Measurements from ENCODE around the gene THTPA.
"Not testable (repeated sequence)": the region's sequence is repeated elsewhere in the genome, so short reads cannot be mapped to it uniquely, and the experiment has no call there.

Gene THTPA

GRCh38 chr14:23525611-23526010 is 30.5 kb upstream of the THTPA start:
- Mint-ChIP-seq H3K9me3 (no peaks in the 10 kb centered on the region), H3K27me3 (ENCODE audit: low read depth) (no peaks in the 10 kb centered on the region), H3K36me3 (ENCODE audit: low read depth) (no peaks in the 10 kb centered on the region), H3K4me3 (no peak overlapping the region), H3K27ac (no peak overlapping the region), H3K4me1 (ENCODE audit: low read depth) (peaks cover 4% of the 10 kb centered on the region)

DNA sequence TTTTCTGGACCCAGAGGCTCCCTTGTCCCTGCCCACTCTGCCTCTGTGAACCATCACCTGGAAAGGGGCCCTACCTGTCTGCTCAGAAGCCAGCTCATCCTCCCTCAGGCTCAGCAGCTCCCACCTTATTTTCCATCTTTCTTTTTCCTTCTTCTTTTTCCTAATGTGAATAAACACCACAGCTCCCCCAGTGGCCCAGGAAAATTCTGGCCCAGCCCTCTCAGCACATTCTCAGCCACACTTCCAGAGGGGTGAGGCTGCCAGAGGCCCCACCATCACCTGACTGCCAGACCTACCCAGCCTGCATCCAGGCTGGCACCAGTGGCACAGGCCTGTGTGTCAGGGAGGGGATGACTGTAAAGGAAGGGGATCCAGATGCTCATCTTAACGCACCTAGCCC is 27.5 kb upstream of the THTPA start:
- no peaks in the 10 kb centered on the region for H3K36me3 Mint-ChIP-seq (ENCODE audit: low read depth)
- H3K27ac Mint-ChIP-seq = no peak overlapping the region

GRCh38 chr14:23529016-23529415 is 27.1 kb upstream of the THTPA start:
- Mint-ChIP-seq H3K9me3 (no peaks in the 10 kb centered on the region), H3K27ac (no peak overlapping the region), H3K4me3 (no peak overlapping the region), H3K4me1 (ENCODE audit: low read depth) (peaks cover 9% of the 10 kb centered on the region), H3K36me3 (ENCODE audit: low read depth) (no peaks in the 10 kb centered on the region), H3K27me3 (ENCODE audit: low read depth) (no peaks in the 10 kb centered on the region)

More for the DNA sequence above, 27.5 kb upstream of the THTPA start:
- Mint-ChIP-seq H3K4me3 (no peak overlapping the region), H3K9me3 (no peaks in the 10 kb centered on the region), H3K27me3 (ENCODE audit: low read depth) (no peaks in the 10 kb centered on the region), H3K4me1 (ENCODE audit: low read depth) (peaks cover 9% of the 10 kb centered on the region)

DNA sequence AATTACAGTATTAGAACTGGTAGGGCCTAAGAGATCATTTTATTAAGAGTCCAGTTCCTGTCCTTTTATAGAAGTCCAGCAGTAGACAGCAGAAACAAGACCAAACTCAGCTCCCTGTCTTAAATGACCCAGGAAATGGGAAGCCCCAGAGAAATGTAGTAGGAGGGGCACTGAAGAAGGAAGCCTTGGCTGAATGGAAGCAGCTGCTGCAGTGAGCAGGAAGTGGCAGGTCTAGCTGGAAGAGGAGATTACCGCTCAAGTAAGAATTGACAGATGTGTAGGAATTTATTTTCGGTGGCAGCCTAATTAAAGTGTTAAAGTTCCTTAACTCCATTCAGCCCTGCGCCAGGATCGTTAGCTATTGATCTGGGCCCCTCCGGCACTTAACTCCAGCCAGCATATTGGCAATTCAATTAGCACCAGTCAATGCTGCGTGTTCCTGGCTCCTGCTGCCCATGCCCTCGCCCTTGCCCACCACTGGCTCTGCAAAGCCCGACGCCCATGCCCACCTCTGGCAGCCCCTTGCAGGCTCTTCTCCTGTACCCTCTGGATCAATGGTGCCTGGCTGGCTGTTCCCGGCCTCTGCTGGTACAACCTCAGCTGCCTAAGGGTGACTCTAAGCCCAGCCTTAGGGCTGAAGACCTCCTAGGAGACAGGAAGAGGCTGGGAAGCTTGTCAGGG is 25.6 kb upstream of the THTPA start:
- H3K27me3 Mint-ChIP-seq (ENCODE audit: low read depth) = no peaks in the 10 kb centered on the region
- H3K9me3 Mint-ChIP-seq = no peaks in the 10 kb centered on the region
- H3K36me3 Mint-ChIP-seq (ENCODE audit: low read depth) = no peaks in the 10 kb centered on the region
- H3K4me1 Mint-ChIP-seq (ENCODE audit: low read depth) = peaks cover 9% of the 10 kb centered on the region
- no peak overlapping the region for H3K27ac Mint-ChIP-seq
- H3K4me3 Mint-ChIP-seq = no peak overlapping the region

GRCh38 chr14:23531391-23531790 is 24.7 kb upstream of the THTPA start:
- H3K27me3 Mint-ChIP-seq (ENCODE audit: low read depth) = no peaks in the 10 kb centered on the region
- H3K4me3 Mint-ChIP-seq = no peak overlapping the region
- H3K27ac Mint-ChIP-seq = no peak overlapping the region
- peaks cover 9% of the 10 kb centered on the region for H3K4me1 Mint-ChIP-seq (ENCODE audit: low read depth)
- H3K9me3 Mint-ChIP-seq = no peaks in the 10 kb centered on the region
- H3K36me3 Mint-ChIP-seq (ENCODE audit: low read depth) = no peaks in the 10 kb centered on the region

DNA sequence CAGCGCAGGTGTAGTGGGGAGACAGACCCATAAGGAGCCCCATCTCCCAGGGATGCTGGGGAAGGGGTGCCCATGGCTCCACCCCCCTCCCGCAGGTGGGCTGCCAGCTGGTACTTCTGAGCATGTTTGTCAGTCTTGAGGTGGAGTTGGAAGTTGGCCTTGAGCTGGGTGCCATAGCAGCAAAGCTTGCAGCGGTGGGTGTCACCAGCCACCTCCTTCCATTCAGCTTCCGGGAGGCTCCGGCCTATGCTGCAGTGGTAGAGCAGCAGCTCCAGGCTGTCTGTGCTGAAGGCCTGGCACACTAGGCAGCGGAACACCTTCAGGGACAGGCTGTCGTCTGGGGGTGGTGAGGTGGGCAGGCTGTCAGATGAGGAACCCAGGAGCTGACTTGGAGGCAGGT is 23.4 kb upstream of the THTPA start:
- H3K9me3 Mint-ChIP-seq = no peaks in the 10 kb centered on the region
- peaks cover 9% of the 10 kb centered on the region for H3K4me1 Mint-ChIP-seq (ENCODE audit: low read depth)

GRCh38 chr14:23533652-23534435 is 22.2 kb upstream of the THTPA start:
- H3K27ac Mint-ChIP-seq = no peak overlapping the region
- no peaks in the 10 kb centered on the region for H3K27me3 Mint-ChIP-seq (ENCODE audit: low read depth)
- no peaks in the 10 kb centered on the region for H3K9me3 Mint-ChIP-seq
- no peak overlapping the region for H3K4me3 Mint-ChIP-seq
- H3K36me3 Mint-ChIP-seq (ENCODE audit: low read depth) = no peaks in the 10 kb centered on the region
- peaks cover 11% of the 10 kb centered on the region for H3K4me1 Mint-ChIP-seq (ENCODE audit: low read depth)

More for the DNA sequence above, 23.4 kb upstream of the THTPA start:
- H3K4me3 Mint-ChIP-seq = no peak overlapping the region
- H3K27me3 Mint-ChIP-seq (ENCODE audit: low read depth) = no peaks in the 10 kb centered on the region
- no peak overlapping the region for H3K27ac Mint-ChIP-seq
- no peaks in the 10 kb centered on the region for H3K36me3 Mint-ChIP-seq (ENCODE audit: low read depth)

DNA sequence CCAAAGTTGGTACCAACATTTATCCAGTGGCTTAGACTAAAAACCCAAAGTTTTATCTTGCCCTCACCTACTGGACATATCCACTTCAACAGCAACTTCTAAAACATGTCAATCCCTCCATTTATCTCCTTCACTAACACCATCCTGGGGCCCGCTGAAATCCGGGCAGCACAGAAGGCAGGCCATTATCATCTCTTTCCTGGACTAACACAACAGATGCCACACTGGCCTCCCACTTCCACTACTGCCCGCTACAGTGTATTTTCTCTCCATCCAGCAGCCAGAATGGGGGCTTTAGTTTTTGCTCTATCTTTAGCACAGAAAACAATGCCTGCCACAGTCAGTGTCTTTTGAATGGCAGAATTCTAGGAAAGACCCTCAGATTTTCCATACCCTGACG is 20.1 kb upstream of the THTPA start:
- no peaks in the 10 kb centered on the region for H3K9me3 Mint-ChIP-seq
- no peak overlapping the region for H3K4me3 Mint-ChIP-seq
- no peaks in the 10 kb centered on the region for H3K36me3 Mint-ChIP-seq (ENCODE audit: low read depth)
- peaks cover 11% of the 10 kb centered on the region for H3K4me1 Mint-ChIP-seq (ENCODE audit: low read depth)
- no peaks in the 10 kb centered on the region for H3K27me3 Mint-ChIP-seq (ENCODE audit: low read depth)
- no peak overlapping the region for H3K27ac Mint-ChIP-seq

- no peak overlapping the region for H3K27ac Mint-ChIP-seq
- peaks cover 9% of the 10 kb centered on the region for H3K4me1 Mint-ChIP-seq (ENCODE audit: low read depth)
- H3K4me3 Mint-ChIP-seq = no peak overlapping the region
- no peaks in the 10 kb centered on the region for H3K9me3 Mint-ChIP-seq
- H3K36me3 Mint-ChIP-seq (ENCODE audit: low read depth) = no peaks in the 10 kb centered on the region
- no peaks in the 10 kb centered on the region for H3K27me3 Mint-ChIP-seq (ENCODE audit: low read depth)
Observed at GRCh38 chr14:23536494-23536893, 19.6 kb upstream of the THTPA start.

GRCh38 chr14:23536906-23537305 is 19.2 kb upstream of the THTPA start:
- H3K4me3 Mint-ChIP-seq; H3K27ac Mint-ChIP-seq; H3K36me3 Mint-ChIP-seq (ENCODE audit: low read depth); H3K27me3 Mint-ChIP-seq (ENCODE audit: low read depth); H3K9me3 Mint-ChIP-seq; H3K4me1 Mint-ChIP-seq (ENCODE audit: low read depth): not testable (repeated sequence)

GRCh38 chr14:23537351-23538049 is 18.6 kb upstream of the THTPA start:
- no peak overlapping the region for H3K4me3 Mint-ChIP-seq
- H3K36me3 Mint-ChIP-seq (ENCODE audit: low read depth) = no peaks in the 10 kb centered on the region
- H3K4me1 Mint-ChIP-seq (ENCODE audit: low read depth) = peaks cover 9% of the 10 kb centered on the region
- no peaks in the 10 kb centered on the region for H3K27me3 Mint-ChIP-seq (ENCODE audit: low read depth)
- H3K27ac Mint-ChIP-seq = no peak overlapping the region
- H3K9me3 Mint-ChIP-seq = no peaks in the 10 kb centered on the region

DNA sequence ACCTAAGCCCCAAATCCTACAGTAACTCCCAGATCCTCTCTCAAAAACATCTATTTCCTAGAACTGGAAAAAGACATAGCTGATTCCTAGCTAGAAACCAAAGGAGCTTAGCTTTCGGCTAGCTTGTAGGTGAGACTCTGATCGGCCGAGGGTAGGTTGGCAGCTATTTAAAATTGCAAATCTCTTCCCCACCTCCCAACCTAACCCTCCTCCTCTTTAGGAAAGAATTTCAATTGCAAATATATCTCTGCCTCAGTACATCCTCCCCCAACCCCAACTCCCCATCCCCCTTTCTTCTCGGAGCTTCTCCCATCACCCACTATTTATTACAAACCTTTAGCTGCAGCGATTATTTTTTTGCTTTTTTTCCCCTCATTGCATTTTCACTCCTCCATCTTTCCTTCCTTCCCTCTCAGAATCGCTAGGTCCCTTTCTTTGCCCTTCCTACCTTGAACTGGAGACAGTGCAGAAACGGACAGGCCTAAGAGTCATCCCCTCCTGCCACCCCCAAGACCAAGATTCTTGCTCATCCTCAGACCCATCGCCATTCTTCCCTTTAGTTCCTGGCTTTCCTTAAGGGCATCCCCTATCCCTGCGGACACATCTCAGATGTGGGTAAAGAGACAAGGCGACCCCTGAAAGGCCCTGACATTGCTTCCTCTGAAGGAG is 17.9 kb upstream of the THTPA start:
- H3K27ac Mint-ChIP-seq = no peak overlapping the region
- no peak overlapping the region for H3K4me3 Mint-ChIP-seq
- H3K36me3 Mint-ChIP-seq (ENCODE audit: low read depth) = no peaks in the 10 kb centered on the region
- no peaks in the 10 kb centered on the region for H3K9me3 Mint-ChIP-seq
- H3K4me1 Mint-ChIP-seq (ENCODE audit: low read depth) = peaks cover 9% of the 10 kb centered on the region
- no peaks in the 10 kb centered on the region for H3K27me3 Mint-ChIP-seq (ENCODE audit: low read depth)

- no peak overlapping the region for H3K27ac Mint-ChIP-seq
- no peak overlapping the region for H3K4me3 Mint-ChIP-seq
- no peaks in the 10 kb centered on the region for H3K9me3 Mint-ChIP-seq
- H3K36me3 Mint-ChIP-seq (ENCODE audit: low read depth) = no peaks in the 10 kb centered on the region
- H3K4me1 Mint-ChIP-seq (ENCODE audit: low read depth) = peaks cover 9% of the 10 kb centered on the region
- no peaks in the 10 kb centered on the region for H3K27me3 Mint-ChIP-seq (ENCODE audit: low read depth)
Observed at GRCh38 chr14:23538785-23539184, 17.3 kb upstream of the THTPA start.

DNA sequence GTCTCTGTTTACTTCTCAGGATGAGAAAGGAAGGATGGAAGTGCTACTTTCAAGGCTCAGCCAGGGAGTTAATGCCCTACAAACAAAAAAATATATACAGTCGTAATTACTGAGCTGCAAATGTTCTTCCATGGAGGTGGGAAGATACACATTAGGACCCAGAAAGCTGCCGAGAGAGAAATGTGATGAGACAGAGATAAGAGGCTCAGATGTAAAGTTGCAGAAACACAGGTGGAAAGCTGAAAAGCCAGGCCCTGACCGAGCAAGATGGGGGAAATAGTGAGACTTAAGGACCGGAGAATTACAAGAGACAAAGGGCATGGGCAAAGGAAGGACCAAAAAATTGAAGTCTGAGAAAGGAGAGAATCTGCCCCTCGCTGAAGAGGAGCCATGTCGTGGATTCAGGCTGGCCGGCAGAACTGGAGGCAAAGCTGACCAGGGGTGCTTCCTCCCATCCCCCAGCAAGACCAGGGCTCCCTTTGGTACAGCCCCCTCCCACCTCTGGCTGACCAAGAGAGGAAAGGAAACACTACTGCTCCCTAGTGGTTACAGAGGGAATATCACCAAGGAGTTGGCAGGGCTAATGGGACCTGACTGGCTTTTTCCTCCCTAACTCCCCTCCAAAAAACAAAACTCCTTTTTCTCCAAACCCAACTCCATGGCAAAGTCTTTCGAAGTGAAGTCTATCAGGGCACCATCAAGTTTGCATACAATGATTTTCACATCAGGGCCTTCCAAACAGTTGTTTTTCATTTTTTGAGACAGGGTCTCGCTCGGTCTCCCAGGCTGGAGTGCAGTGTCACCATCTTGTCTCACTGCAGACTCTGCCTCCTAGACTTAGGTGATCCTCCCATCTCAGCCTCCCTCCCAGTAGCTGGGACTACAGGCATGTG is 16.6 kb upstream of the THTPA start:
- Mint-ChIP-seq H3K27ac (no peak overlapping the region), H3K36me3 (ENCODE audit: low read depth) (no peaks in the 10 kb centered on the region), H3K4me1 (ENCODE audit: low read depth) (peaks cover 9% of the 10 kb centered on the region), H3K9me3 (no peaks in the 10 kb centered on the region), H3K27me3 (ENCODE audit: low read depth) (no peaks in the 10 kb centered on the region), H3K4me3 (no peak overlapping the region)
